HG02642 (cell line): ENCODE results near the gene ZNF277.

Source experiments
- ATAC-seq: cut with Tn5 transposase; IDR thresholded peaks from one replicate; pipeline ENCODE4 v1.9.1; 2021; ENCODE audit warnings: mild to moderate bottlenecking; ENCODE audit not compliant: unreplicated experiment, poor library complexity

ZNF277 gene

GRCh38 chr7:112206991-112207592 lies 597 bp downstream of the ZNF277 start:
- ATAC-seq, result no peak

- no peak for ATAC-seq
Measured at GRCh38 chr7:112207765-112208164, 1.3 kb downstream of the ZNF277 start.

GRCh38 chr7:112211348-112211907 lies 4.9 kb downstream of the ZNF277 start:
- no peak for ATAC-seq

GRCh38 chr7:112212571-112212970 lies 6.1 kb downstream of the ZNF277 start:
- no peak for ATAC-seq

- ATAC-seq, result no peak
Measured at GRCh38 chr7:112213735-112214134, 7.2 kb downstream of the ZNF277 start.

- no peak for ATAC-seq
Measured at GRCh38 chr7:112214268-112214667, 7.8 kb downstream of the ZNF277 start.

GRCh38 chr7:112214883-112215282 lies 8.4 kb downstream of the ZNF277 start:
- ATAC-seq, result no peak

- ATAC-seq, result no peak
Measured at GRCh38 chr7:112215787-112216186, 9.3 kb downstream of the ZNF277 start.

- ATAC-seq, result no peak
Measured at GRCh38 chr7:112220877-112221434, 14.5 kb downstream of the ZNF277 start.

- no peak for ATAC-seq
Measured at GRCh38 chr7:112223310-112223709, 16.8 kb downstream of the ZNF277 start.

- no peak for ATAC-seq
Measured at GRCh38 chr7:112224186-112224585, 17.7 kb downstream of the ZNF277 start.

- no peak for ATAC-seq
Measured at GRCh38 chr7:112225006-112225405, 18.5 kb downstream of the ZNF277 start.

- ATAC-seq, result no peak
Measured at GRCh38 chr7:112226701-112227276, 20.3 kb downstream of the ZNF277 start.

- ATAC-seq, result no peak
Measured at GRCh38 chr7:112228632-112229031, 22.1 kb downstream of the ZNF277 start.

- ATAC-seq, result no peak
Measured at GRCh38 chr7:112232212-112232978, 25.9 kb downstream of the ZNF277 start.

GRCh38 chr7:112233048-112233697 lies 26.7 kb downstream of the ZNF277 start:
- ATAC-seq, result no peak

GRCh38 chr7:112234147-112234546 lies 27.7 kb downstream of the ZNF277 start:
- ATAC-seq, result no peak

GRCh38 chr7:112236597-112236996 lies 30.1 kb downstream of the ZNF277 start:
- no peak for ATAC-seq

- ATAC-seq, result no peak
Measured at GRCh38 chr7:112238330-112238729, 31.8 kb downstream of the ZNF277 start.

- no peak for ATAC-seq
Measured at GRCh38 chr7:112238852-112239610, 32.5 kb downstream of the ZNF277 start.
